Adipocyte (in vitro differentiated cells): Measurements from ENCODE around the gene GLUD2.
"Not testable (repeated sequence)": the region's sequence is repeated elsewhere in the genome, so short reads cannot be mapped to it uniquely, and the experiment has no call there.

Experiments
- DNase-seq: peaks from one replicate; pipeline ENCODE4 v3.0.0-alpha.2; 2015; ENCODE audit warnings: low read depth
- H3K27me3 ChIP-seq: replicated peaks from 2 replicates; pipeline ENCODE4 v1.7.0; 2013; ENCODE audit warnings: mild to moderate bottlenecking, low read length, moderate library complexity; ENCODE audit not compliant: control insufficient read depth, insufficient read depth
- H3K36me3 ChIP-seq: 2 replicates; pipeline ENCODE4 v1.7.0; 2013; ENCODE audit warnings: low read length, mild to moderate bottlenecking, moderate library complexity; ENCODE audit not compliant: control insufficient read depth, insufficient read depth, severe bottlenecking
- H3K4me1 ChIP-seq: 2 replicates; pipeline ENCODE4 v1.7.0; 2013; ENCODE audit warnings: mild to moderate bottlenecking, low read length, moderate library complexity; ENCODE audit not compliant: control insufficient read depth, insufficient read depth
- H3K4me3 ChIP-seq: 2 replicates; pipeline ENCODE4 v1.7.0; 2013; ENCODE audit warnings: mild to moderate bottlenecking, low read length, moderate library complexity
- H3K9ac ChIP-seq: 2 replicates; pipeline ENCODE4 v1.7.0; 2013; ENCODE audit warnings: mild to moderate bottlenecking, low read length, moderate library complexity
- H3K9me3 ChIP-seq: 2 replicates; pipeline ENCODE4 v1.7.0; 2013; ENCODE audit warnings: mild to moderate bottlenecking, low read length, moderate library complexity; ENCODE audit not compliant: control insufficient read depth

The GLUD2 gene

GRCh38 chrX:121032531-121032930 lies 14.9 kb upstream of the GLUD2 start:
- Histone ChIP-seq H3K9ac (peak overlapping the region; percentile 59), H3K36me3 (no peaks in the 10 kb centered on the region), H3K4me3 (no peak overlapping the region), H3K9me3 (no peaks in the 10 kb centered on the region), H3K4me1 (peaks cover 17% of the 10 kb centered on the region), H3K27me3 (no peaks in the 10 kb centered on the region)
- DNase-seq: no peak

DNA sequence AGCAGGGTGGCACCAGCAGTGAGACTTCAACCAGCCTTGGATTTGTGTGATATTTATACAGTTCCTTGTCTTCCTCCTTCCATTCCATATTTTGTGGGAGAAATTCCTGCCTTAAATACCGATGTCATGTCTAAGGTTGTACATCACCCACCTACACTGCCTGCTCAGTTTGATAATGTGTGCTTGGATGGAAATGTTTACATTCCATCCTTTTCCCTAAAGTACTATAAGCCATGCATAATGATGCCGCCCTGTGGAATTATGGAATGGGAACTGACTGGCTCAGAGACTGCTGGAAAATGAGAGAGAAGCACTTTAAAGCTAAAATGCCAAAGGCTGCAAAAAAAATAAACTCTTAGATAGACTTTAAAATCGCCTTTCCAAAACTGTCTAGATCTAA lies 11.3 kb upstream of the GLUD2 start:
- H3K27me3 ChIP-seq: no peaks in the 10 kb centered on the region
- no peaks in the 10 kb centered on the region for H3K36me3 ChIP-seq
- DNase-seq: no peak
- no peaks in the 10 kb centered on the region for H3K9me3 ChIP-seq
- H3K4me3 ChIP-seq: no peak overlapping the region
- H3K4me1 ChIP-seq: peaks cover 17% of the 10 kb centered on the region
- H3K9ac ChIP-seq: no peak overlapping the region

GRCh38 chrX:121036951-121037350 lies 10.5 kb upstream of the GLUD2 start:
- Histone ChIP-seq H3K4me1 (peaks cover 13% of the 10 kb centered on the region), H3K36me3 (no peaks in the 10 kb centered on the region), H3K4me3 (no peak overlapping the region), H3K9ac (no peak overlapping the region), H3K27me3 (no peaks in the 10 kb centered on the region), H3K9me3 (no peaks in the 10 kb centered on the region)
- no peak for DNase-seq

GRCh38 chrX:121050781-121051180 lies 3.4 kb downstream of the GLUD2 start:
- Histone ChIP-seq H3K36me3 (no peaks in the 10 kb centered on the region), H3K9ac (no peak overlapping the region), H3K27me3 (no peaks in the 10 kb centered on the region), H3K9me3 (no peaks in the 10 kb centered on the region), H3K4me1 (no peaks in the 10 kb centered on the region), H3K4me3 (no peak overlapping the region)
- no peak for DNase-seq

- Histone ChIP-seq H3K4me3 (no peak overlapping the region), H3K27me3 (no peaks in the 10 kb centered on the region), H3K9me3 (no peaks in the 10 kb centered on the region), H3K4me1 (no peaks in the 10 kb centered on the region), H3K9ac (no peak overlapping the region), H3K36me3 (no peaks in the 10 kb centered on the region)
- no peak for DNase-seq
These were observed 4.7 kb downstream of the GLUD2 start for GRCh38 chrX:121052122-121052521.

- H3K9ac ChIP-seq: no peak overlapping the region
- no peak for DNase-seq
- H3K9me3 ChIP-seq: peaks cover 3% of the 10 kb centered on the region
- H3K4me1 ChIP-seq: no peaks in the 10 kb centered on the region
- no peaks in the 10 kb centered on the region for H3K27me3 ChIP-seq
- H3K4me3 ChIP-seq: no peak overlapping the region
- H3K36me3 ChIP-seq: no peaks in the 10 kb centered on the region
These were observed 14.9 kb downstream of the GLUD2 start for GRCh38 chrX:121062289-121062688.

GRCh38 chrX:121064579-121064978 lies 17.2 kb downstream of the GLUD2 start:
- Histone ChIP-seq H3K9ac (no peak overlapping the region), H3K9me3 (peaks cover 3% of the 10 kb centered on the region)

GRCh38 chrX:121084247-121084646 lies 36.8 kb downstream of the GLUD2 start:
- peaks cover 17% of the 10 kb centered on the region for H3K9me3 ChIP-seq
- not testable (repeated sequence) for H3K27me3 ChIP-seq, H3K4me1 ChIP-seq

More at GRCh38 chrX:121064579-121064978, 17.2 kb downstream of the GLUD2 start:
- no peak for DNase-seq
- Histone ChIP-seq H3K4me1 (no peaks in the 10 kb centered on the region), H3K27me3 (no peaks in the 10 kb centered on the region), H3K4me3 (no peak overlapping the region), H3K36me3 (no peaks in the 10 kb centered on the region)

DNA sequence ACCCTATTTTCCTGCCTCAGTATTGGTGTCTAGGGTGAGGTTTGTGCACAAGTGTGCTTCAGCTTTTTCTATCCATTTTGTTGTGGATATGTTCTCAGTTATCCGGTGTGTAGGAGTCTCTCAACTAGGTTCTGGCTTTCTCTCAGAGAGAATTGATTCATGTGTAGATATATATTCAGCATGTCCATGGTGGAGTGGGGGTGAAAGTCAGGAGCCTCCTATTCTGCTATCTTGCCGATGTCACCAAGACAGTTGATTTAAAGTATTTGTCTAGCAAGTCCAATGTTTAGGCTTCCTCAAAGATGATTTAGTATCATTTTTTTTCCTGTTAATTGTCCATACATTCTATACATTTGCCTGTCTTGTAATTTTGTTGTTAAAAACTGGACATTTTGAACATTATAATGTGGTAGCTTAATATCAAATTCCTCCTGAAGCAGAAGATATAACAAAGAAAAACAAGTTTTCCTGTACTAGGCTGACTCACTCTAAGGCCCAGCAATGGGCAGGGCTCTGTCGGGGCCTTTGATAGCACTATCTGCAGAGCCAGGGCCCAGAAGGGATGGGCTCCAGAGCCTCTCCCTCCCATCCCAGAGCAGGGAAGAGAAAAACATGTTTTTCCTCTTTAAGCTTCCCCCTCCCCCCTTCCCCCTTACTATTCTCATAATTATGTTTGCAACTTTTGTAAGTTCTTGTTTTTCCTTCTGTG lies 37.6 kb downstream of the GLUD2 start:
- Histone ChIP-seq H3K9ac (no peak overlapping the region), H3K36me3 (no peaks in the 10 kb centered on the region), H3K4me1 (no peaks in the 10 kb centered on the region), H3K27me3 (no peaks in the 10 kb centered on the region), H3K4me3 (no peak overlapping the region), H3K9me3 (peaks cover 17% of the 10 kb centered on the region)
- no peak for DNase-seq

More at GRCh38 chrX:121084247-121084646, 36.8 kb downstream of the GLUD2 start:
- H3K9ac ChIP-seq, H3K36me3 ChIP-seq, DNase-seq, H3K4me3 ChIP-seq: not testable (repeated sequence)

DNA sequence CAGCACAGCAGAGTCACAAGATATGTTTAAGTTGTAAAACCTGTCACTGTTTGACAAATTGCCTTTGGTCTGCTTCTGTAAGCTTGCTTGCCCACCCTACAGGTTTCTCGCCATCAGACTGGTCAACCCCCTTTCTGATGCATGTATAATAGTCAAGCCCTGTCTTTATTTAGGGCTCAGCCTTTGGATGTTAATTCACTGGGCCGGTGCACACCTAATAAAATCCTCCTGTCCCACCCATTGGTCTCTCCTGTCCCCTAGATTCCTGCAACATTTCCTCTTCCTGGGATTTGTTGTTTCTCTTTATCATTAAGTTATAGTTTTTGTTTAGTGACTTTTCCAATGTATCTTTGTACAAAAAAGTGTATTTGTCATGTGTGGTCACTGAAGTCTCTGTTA lies 38.2 kb downstream of the GLUD2 start:
- no peak overlapping the region for H3K9ac ChIP-seq
- H3K4me1 ChIP-seq: no peaks in the 10 kb centered on the region
- peaks cover 17% of the 10 kb centered on the region for H3K9me3 ChIP-seq
- no peaks in the 10 kb centered on the region for H3K36me3 ChIP-seq
- H3K4me3 ChIP-seq: no peak overlapping the region
- no peak for DNase-seq
- no peaks in the 10 kb centered on the region for H3K27me3 ChIP-seq

DNA sequence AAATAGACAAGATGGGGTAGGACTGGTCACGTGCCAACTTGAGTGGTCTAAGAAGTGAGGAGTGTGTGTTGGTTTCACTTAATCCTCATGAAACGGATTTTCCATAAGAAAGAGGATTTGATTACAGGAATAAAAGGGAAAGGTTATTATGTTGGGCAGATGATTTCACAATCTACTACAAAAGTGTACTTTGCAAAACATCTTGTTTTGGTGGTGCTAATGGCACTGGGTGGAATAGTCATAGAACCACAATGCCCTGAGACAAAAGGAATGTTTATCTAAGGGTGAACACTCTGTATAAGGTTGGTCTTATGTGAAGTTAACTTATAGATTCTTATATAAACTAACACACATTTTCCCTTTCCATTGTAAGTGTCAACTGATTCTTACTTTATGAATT lies 45.6 kb downstream of the GLUD2 start:
- DNase-seq: peak; percentile 7
- H3K9ac ChIP-seq: no peak overlapping the region
- H3K36me3 ChIP-seq: no peaks in the 10 kb centered on the region
- peaks cover 5% of the 10 kb centered on the region for H3K4me1 ChIP-seq
- H3K4me3 ChIP-seq: peak overlapping the region; percentile 30
- H3K9me3 ChIP-seq: no peaks in the 10 kb centered on the region
- no peaks in the 10 kb centered on the region for H3K27me3 ChIP-seq
